ENCODE data around the gene KRTAP3-1.
"Not testable (repeated sequence)": the region's sequence is repeated elsewhere in the genome, so short reads cannot be mapped to it uniquely, and the experiment has no call there.

KRTAP3-1 gene

DNA sequence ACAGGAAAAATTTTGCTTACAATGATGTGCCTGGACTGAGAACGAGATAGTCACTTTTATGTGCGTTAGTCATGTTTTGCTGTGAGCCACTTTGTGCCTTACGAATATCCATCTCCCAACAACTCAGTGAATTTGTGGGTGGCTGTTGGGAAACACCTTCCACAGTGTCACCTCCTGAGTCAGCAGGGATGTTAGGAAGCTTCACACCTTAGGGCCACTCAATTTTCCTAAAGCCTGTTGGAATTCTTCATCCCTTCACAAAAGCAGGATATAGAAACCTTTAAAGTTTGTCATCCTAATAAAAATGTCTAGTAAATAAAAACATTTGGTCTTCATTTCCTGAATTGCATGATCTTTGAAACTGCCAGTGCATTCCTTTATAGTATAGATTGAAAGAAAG, 4.3 kb upstream of the KRTAP3-1 start:
- H3K36me3 ChIP-seq (ENCODE audit: control insufficient read depth, low read depth, low read length), result no peaks in the 10 kb centered on the region
- H3K4me3 ChIP-seq (ENCODE audit: low read length), result no peak overlapping the region
- no peak overlapping the region for H3K9ac ChIP-seq (ENCODE audit: low read length)
- no peaks in the 10 kb centered on the region for H3K9me3 ChIP-seq (ENCODE audit: control insufficient read depth, low read depth, low read length)
- H3K27ac ChIP-seq (ENCODE audit: low read length), result no peak overlapping the region
- peaks cover 13% of the 10 kb centered on the region for H3K4me1 ChIP-seq (ENCODE audit: control insufficient read depth, low read depth, low read length)
- H3K27me3 ChIP-seq (ENCODE audit: control insufficient read depth, insufficient read depth, low read length), result no peaks in the 10 kb centered on the region

DNA sequence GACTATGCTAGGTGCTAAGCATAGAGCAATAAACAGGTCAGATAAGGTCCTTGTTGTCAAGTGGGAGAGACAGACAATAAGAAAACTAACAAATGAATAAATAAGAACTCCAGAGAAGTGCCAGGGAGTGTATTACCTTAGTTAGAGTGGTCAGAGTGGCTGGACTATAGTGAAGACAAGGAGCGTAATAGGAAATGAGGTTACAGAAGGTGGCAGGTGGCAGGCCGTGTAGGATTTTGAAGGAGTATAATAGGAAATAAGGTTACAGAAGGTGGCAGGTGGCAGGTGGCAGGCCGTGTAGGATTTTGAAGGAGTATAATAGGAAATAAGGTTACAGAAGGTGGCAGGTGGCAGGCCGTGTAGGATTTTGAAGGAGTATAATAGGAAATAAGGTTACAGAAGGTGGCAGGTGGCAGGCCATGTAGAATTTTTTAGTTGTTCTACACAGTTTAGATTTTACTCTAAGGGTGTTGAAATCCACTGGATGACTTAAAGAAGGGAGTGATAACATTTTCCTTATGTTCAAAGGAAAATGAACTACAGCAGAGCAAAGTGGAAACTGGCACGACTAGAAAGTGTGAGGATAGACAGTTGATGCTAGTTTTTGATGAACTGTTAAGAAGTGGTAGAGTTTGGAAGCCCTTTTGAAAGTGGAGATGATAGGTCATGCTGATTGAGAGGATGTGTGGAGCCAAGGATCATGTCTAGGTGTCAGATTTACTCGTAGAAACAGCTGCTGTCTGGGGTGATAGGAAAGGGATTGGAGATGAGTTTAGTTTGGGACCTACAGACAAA, 3.6 kb upstream of the KRTAP3-1 start:
- no peaks in the 10 kb centered on the region for H3K27me3 ChIP-seq (ENCODE audit: control insufficient read depth, insufficient read depth, low read length)
- no peaks in the 10 kb centered on the region for H3K9me3 ChIP-seq (ENCODE audit: control insufficient read depth, low read depth, low read length)
- no peak overlapping the region for H3K9ac ChIP-seq (ENCODE audit: low read length)
- H3K36me3 ChIP-seq (ENCODE audit: control insufficient read depth, low read depth, low read length), result no peaks in the 10 kb centered on the region
- no peak overlapping the region for H3K4me3 ChIP-seq (ENCODE audit: low read length)
- peaks cover 13% of the 10 kb centered on the region for H3K4me1 ChIP-seq (ENCODE audit: control insufficient read depth, low read depth, low read length)
- H3K27ac ChIP-seq (ENCODE audit: low read length), result no peak overlapping the region

DNA sequence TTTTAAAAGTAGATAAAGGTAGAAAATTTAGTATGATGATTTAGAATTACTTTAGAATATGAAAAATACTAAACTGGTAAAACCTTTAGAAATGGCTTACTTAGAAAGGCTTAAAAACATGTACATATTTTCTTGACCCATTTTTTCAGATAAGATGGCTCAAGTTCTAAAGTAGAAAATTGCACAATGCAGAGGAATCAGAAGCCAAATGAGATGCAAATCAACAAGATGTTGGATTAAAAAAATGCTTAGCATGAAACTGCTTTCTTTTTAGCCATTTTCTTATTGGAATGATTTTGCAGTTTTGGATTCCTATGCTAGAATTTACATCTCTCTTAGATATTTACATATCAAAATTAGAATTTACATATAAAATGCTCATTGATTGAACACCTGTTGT, 1.5 kb upstream of the KRTAP3-1 start:
- Histone ChIP-seq H3K4me3 (ENCODE audit: low read length) (no peak overlapping the region), H3K27me3 (ENCODE audit: control insufficient read depth, insufficient read depth, low read length) (no peaks in the 10 kb centered on the region), H3K9me3 (ENCODE audit: control insufficient read depth, low read depth, low read length) (no peaks in the 10 kb centered on the region), H3K27ac (ENCODE audit: low read length) (no peak overlapping the region), H3K4me1 (ENCODE audit: control insufficient read depth, low read depth, low read length) (peaks cover 13% of the 10 kb centered on the region), H3K9ac (ENCODE audit: low read length) (no peak overlapping the region), H3K36me3 (ENCODE audit: control insufficient read depth, low read depth, low read length) (no peaks in the 10 kb centered on the region)

DNA sequence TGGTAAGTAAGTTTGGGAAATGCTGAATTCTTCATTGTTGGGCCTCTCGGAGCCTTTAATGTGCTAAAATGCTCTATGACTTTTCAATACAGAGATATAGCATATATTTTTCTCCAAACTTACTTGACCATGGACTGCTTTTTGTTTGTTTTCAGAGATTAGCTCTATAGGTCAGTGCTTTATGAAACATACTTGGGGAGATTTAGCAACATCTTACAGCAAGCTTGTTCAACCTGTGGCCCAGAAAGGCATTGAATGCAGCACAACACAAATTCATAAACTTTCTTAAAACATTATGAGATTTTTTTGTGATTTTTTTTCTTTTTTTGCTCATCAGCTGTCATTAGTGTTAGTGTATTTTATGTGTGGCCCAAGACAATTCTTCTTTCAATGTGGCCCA, 1.0 kb upstream of the KRTAP3-1 start:
- Histone ChIP-seq H3K9me3 (ENCODE audit: control insufficient read depth, low read depth, low read length) (no peaks in the 10 kb centered on the region), H3K9ac (ENCODE audit: low read length) (no peak overlapping the region), H3K27me3 (ENCODE audit: control insufficient read depth, insufficient read depth, low read length) (no peaks in the 10 kb centered on the region), H3K36me3 (ENCODE audit: control insufficient read depth, low read depth, low read length) (no peaks in the 10 kb centered on the region), H3K4me3 (ENCODE audit: low read length) (no peak overlapping the region), H3K4me1 (ENCODE audit: control insufficient read depth, low read depth, low read length) (peaks cover 13% of the 10 kb centered on the region), H3K27ac (ENCODE audit: low read length) (no peak overlapping the region)

DNA sequence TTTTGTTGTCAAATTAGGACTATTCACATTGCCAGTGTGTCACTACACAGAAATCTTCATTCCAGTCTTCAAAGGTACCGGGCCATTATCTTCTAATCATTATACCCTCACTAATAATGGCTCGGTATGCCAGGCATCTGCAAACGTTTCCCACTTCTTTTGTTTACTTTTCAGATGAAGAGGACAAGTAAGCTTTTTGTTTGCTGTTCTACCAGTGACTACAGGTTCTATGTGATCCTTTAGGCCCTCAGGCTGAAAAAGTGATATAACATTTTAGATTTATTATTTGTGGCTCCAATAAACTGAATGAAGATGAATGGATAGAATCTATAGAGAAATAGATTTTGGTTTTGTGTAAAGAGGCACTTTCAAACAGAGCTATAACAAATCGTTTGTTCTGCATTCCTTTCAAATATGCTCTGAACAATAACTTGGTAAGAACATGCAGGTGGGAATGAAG, 403 bp upstream of the KRTAP3-1 start:
- no peak overlapping the region for H3K27ac ChIP-seq (ENCODE audit: low read length)
- no peak overlapping the region for H3K4me3 ChIP-seq (ENCODE audit: low read length)
- peaks cover 13% of the 10 kb centered on the region for H3K4me1 ChIP-seq (ENCODE audit: control insufficient read depth, low read depth, low read length)
- H3K9me3 ChIP-seq (ENCODE audit: control insufficient read depth, low read depth, low read length), result no peaks in the 10 kb centered on the region
- no peak overlapping the region for H3K9ac ChIP-seq (ENCODE audit: low read length)
- no peaks in the 10 kb centered on the region for H3K36me3 ChIP-seq (ENCODE audit: control insufficient read depth, low read depth, low read length)
- no peaks in the 10 kb centered on the region for H3K27me3 ChIP-seq (ENCODE audit: control insufficient read depth, insufficient read depth, low read length)

DNA sequence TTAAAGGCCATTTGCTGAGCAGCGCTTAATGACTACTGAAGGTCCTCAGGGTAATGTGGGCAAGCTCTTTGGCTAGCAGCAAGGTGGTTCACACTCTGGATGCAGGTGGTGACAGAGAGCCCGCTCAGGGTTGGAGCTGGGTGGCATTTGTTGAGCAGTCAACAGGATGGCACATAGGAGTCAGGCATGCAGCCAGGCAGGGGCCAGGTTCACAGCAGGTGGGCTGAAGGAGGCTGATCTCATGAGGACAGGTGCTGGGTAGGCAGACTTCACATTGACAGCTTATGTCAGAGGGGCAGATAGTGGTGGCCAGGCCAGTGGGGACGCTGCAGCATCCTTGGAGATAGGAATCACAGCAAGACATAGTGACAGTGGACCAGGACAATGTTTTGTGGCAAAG, 4.5 kb downstream of the KRTAP3-1 start:
- Histone ChIP-seq H3K36me3 (ENCODE audit: control insufficient read depth, low read depth, low read length) (no peaks in the 10 kb centered on the region), H3K4me3 (ENCODE audit: low read length) (no peak overlapping the region), H3K4me1 (ENCODE audit: control insufficient read depth, low read depth, low read length) (peaks cover 8% of the 10 kb centered on the region), H3K27ac (ENCODE audit: low read length) (no peak overlapping the region), H3K27me3 (ENCODE audit: control insufficient read depth, insufficient read depth, low read length) (no peaks in the 10 kb centered on the region), H3K9me3 (ENCODE audit: control insufficient read depth, low read depth, low read length) (no peaks in the 10 kb centered on the region), H3K9ac (ENCODE audit: low read length) (no peak overlapping the region)

DNA sequence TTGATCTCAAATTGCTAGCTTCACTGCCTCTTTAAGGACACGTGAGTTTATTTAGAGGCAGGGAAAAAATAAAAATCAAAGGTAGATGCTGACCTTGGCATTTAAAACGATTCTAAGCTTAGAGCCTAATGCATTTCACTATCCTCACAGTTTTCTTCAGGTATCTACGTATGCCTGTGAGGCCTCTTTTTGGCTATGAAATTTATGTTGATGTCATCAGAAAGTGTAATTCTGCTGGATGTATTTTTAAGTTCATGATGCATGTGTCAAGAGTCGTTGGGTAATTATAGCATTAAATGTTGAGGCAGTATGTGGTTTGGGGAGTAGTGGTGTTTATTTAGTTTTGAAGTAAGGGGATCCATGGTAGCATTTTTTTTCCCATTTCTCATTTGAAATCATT, 5.0 kb downstream of the KRTAP3-1 start:
- no peak overlapping the region for H3K9ac ChIP-seq (ENCODE audit: low read length)

DNA sequence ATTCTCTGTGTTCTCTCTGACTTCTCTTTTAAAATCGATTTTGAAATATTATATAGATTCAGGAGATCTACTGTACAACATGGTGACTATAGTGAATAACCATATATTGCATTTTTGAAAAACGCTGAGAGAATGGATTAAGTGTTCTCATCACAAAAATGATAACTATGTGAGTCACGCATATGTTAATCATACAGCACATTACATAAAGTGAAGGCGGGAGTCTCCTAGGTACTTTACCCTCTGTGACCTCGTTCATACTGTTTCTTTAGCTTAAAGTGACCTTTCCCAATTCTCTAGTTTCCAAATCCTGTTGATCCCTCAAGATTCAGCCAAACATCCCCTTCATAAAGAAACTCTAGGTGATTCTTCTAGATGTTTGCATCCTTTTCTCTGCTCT, 6.1 kb downstream of the KRTAP3-1 start:
- H3K9me3 ChIP-seq (ENCODE audit: control insufficient read depth, low read depth, low read length), result no peaks in the 10 kb centered on the region
- no peaks in the 10 kb centered on the region for H3K4me1 ChIP-seq (ENCODE audit: control insufficient read depth, low read depth, low read length)
- H3K9ac ChIP-seq (ENCODE audit: low read length), result no peak overlapping the region
- H3K4me3 ChIP-seq (ENCODE audit: low read length), result no peak overlapping the region
- no peaks in the 10 kb centered on the region for H3K27me3 ChIP-seq (ENCODE audit: control insufficient read depth, insufficient read depth, low read length)
- H3K36me3 ChIP-seq (ENCODE audit: control insufficient read depth, low read depth, low read length), result no peaks in the 10 kb centered on the region
- no peak overlapping the region for H3K27ac ChIP-seq (ENCODE audit: low read length)

More for the DNA sequence above, 5.0 kb downstream of the KRTAP3-1 start:
- H3K4me1 ChIP-seq (ENCODE audit: control insufficient read depth, low read depth, low read length), result peaks cover 3% of the 10 kb centered on the region
- no peaks in the 10 kb centered on the region for H3K36me3 ChIP-seq (ENCODE audit: control insufficient read depth, low read depth, low read length)
- no peaks in the 10 kb centered on the region for H3K9me3 ChIP-seq (ENCODE audit: control insufficient read depth, low read depth, low read length)
- no peak overlapping the region for H3K27ac ChIP-seq (ENCODE audit: low read length)
- H3K27me3 ChIP-seq (ENCODE audit: control insufficient read depth, insufficient read depth, low read length), result no peaks in the 10 kb centered on the region
- no peak overlapping the region for H3K4me3 ChIP-seq (ENCODE audit: low read length)

DNA sequence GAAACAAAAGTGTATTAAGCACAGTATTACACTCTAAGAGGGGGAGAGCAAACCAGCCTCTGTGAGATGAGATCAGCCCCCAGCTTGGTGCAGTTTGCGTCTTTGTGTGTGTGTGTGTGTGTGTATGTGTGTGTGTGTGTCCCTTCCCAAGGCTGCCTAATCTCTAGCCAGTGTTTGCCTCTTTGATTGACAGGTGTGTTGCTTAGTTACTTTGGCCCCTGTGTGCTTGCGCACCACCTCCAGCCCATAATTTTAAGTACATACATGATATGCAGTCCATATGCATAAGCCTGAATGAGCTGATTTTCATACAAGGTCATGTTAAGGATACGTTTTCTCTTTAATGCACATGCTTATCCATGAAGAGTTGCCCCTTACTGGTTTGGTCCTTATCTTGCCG, 7.1 kb downstream of the KRTAP3-1 start:
- no peak overlapping the region for H3K4me3 ChIP-seq (ENCODE audit: low read length)
- H3K27me3 ChIP-seq (ENCODE audit: control insufficient read depth, insufficient read depth, low read length), result no peaks in the 10 kb centered on the region
- no peak overlapping the region for H3K27ac ChIP-seq (ENCODE audit: low read length)
- no peaks in the 10 kb centered on the region for H3K36me3 ChIP-seq (ENCODE audit: control insufficient read depth, low read depth, low read length)
- H3K9ac ChIP-seq (ENCODE audit: low read length), result no peak overlapping the region
- H3K9me3 ChIP-seq (ENCODE audit: control insufficient read depth, low read depth, low read length), result no peaks in the 10 kb centered on the region
- no peaks in the 10 kb centered on the region for H3K4me1 ChIP-seq (ENCODE audit: control insufficient read depth, low read depth, low read length)

DNA sequence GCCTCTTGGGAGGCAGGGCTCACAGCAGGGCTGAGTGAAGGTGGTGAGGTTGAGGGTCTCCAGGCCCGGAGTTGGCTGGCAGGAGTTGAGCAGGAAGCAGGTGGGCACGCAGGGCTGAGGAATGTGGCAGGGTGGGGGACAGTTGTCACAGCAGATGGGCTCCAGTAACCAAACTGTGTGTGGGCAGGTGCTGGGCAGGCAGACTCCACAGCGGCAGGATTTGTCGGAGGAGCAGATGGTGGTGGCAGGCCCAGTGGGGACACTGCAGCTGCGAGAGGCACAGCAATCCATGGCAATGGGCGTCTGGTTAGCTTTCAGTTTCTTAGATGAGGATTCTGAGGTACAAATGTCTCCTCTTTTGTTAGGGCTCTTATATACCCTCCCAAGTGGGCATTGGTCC, 9.4 kb downstream of the KRTAP3-1 start, which contains the start of gene KRTAP3-2:
Gene KRTAP3-2, minus strand, starts transcription at position 344 of the 400 bp plus-strand sequence. Its CDS starts 53 bp downstream, at position 291.
- not testable (repeated sequence) for H3K9me3 ChIP-seq (ENCODE audit: control insufficient read depth, low read depth, low read length); H3K36me3 ChIP-seq (ENCODE audit: control insufficient read depth, low read depth, low read length); H3K4me1 ChIP-seq (ENCODE audit: control insufficient read depth, low read depth, low read length); H3K27ac ChIP-seq (ENCODE audit: low read length); H3K4me3 ChIP-seq (ENCODE audit: low read length); H3K9ac ChIP-seq (ENCODE audit: low read length); H3K27me3 ChIP-seq (ENCODE audit: control insufficient read depth, insufficient read depth, low read length)

DNA sequence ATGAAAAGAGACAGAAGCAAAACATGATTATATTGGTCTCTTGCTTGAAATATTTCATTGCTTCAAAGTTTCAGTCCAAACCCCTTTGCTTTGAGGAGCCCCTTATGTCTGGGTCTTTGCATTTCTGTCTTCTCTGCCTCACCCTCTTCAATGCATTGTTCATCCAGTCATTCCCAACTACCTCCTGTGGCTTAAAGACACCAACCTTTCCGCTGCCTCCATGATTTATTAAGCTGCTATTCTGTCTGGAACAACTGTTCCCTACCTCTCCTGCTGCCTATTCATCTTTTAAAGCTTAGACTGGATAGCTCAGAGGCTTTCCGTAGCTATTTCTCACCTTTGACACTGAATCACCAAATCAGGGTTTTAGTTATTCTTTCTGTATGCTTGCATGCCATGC, 11.6 kb downstream of the KRTAP3-1 start:
- Histone ChIP-seq H3K4me3 (ENCODE audit: low read length) (no peak overlapping the region), H3K27me3 (ENCODE audit: control insufficient read depth, insufficient read depth, low read length) (no peaks in the 10 kb centered on the region), H3K9me3 (ENCODE audit: control insufficient read depth, low read depth, low read length) (no peaks in the 10 kb centered on the region), H3K36me3 (ENCODE audit: control insufficient read depth, low read depth, low read length) (no peaks in the 10 kb centered on the region), H3K4me1 (ENCODE audit: control insufficient read depth, low read depth, low read length) (no peaks in the 10 kb centered on the region), H3K9ac (ENCODE audit: low read length) (no peak overlapping the region), H3K27ac (ENCODE audit: low read length) (no peak overlapping the region)

DNA sequence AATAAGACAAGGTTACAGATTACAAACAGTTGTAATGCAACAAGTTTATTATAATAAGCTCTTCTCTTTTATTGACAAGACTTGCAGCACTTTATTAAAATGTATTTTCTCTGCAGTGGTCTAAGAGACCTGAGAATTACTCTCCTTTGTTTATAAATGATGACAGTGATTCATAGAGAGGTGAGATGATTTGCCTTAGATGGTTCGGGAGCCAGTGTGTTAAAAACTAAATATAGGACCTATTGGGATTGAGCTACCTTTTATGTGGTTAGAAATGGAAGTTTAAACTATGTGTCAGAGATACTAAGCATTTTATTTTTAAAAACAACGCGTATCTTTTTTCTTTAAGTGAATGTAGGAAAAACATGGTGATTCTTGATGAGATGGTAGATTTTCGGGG, 12.1 kb downstream of the KRTAP3-1 start:
- Histone ChIP-seq H3K36me3 (ENCODE audit: control insufficient read depth, low read depth, low read length) (no peaks in the 10 kb centered on the region), H3K9me3 (ENCODE audit: control insufficient read depth, low read depth, low read length) (no peaks in the 10 kb centered on the region), H3K4me1 (ENCODE audit: control insufficient read depth, low read depth, low read length) (no peaks in the 10 kb centered on the region), H3K9ac (ENCODE audit: low read length) (no peak overlapping the region), H3K4me3 (ENCODE audit: low read length) (no peak overlapping the region), H3K27me3 (ENCODE audit: control insufficient read depth, insufficient read depth, low read length) (no peaks in the 10 kb centered on the region), H3K27ac (ENCODE audit: low read length) (no peak overlapping the region)

Data from iPS-18a (cell line).